ENCODE data around the gene NNAT. TPM values are rescaled to one million over a fixed set of nuclear protein-coding genes. Genes with fewer than 3 reads are reported as not detected.

NNAT gene
- total and polyA plus RNA-seq, 2 donors (not counting 1 experiment from before 2014, with no cell fraction given): 0.74 to 0.83 TPM

DNA sequence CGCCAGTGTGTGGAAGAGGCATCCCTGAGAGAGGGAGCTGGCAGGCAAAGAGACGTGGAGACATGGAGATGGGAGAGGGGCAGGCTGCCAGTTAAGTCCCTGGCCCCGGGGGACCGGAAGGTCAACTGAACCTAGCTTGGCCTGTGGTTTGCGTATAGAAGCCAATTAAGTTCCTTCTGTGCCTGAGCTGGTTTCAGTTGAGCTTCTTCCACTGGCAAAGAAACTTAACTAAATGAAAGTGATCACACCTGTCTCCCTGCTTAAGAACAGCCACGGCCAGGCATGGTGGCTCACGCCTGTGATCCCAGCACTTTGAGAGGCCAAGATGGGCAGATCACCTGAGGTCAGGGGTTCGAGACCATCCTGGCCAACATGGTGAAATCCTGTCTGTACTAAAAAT, 26.7 kb upstream of the NNAT start:
- Histone ChIP-seq H2AFZ (ENCODE audit: low read length) (no peak overlapping the region), H4K20me1 (ENCODE audit: control insufficient read depth, extremely low read depth, insufficient read depth, low read length) (no peaks in the 10 kb centered on the region), H3K36me3 (ENCODE audit: control insufficient read depth, insufficient read depth, low read length) (no peaks in the 10 kb centered on the region), H3K79me2 (ENCODE audit: control insufficient read depth, insufficient read depth, low read length) (no peaks in the 10 kb centered on the region), H3K9me3 (ENCODE audit: control insufficient read depth, insufficient read depth, low read depth, low read length) (no peaks in the 10 kb centered on the region), H3K9ac (ENCODE audit: insufficient read depth, low read length) (no peak overlapping the region), H3K4me1 (ENCODE audit: control insufficient read depth, extremely low read depth, insufficient read depth, low read length) (no peaks in the 10 kb centered on the region), H3K4me2 (ENCODE audit: extremely low read depth, insufficient read depth, low read length) (no peak overlapping the region), H3K27ac (ENCODE audit: insufficient read depth, low read length) (no peak overlapping the region), H3K4me3 (replicated peaks in 1 of 4; ENCODE audit: control extremely low read depth in 1 of 4, insufficient read depth in 1 of 4, low read depth in 3 of 4, low read length in 4 of 4) (no peak overlapping the region), H3K27me3 (ENCODE audit: control insufficient read depth, insufficient read depth, low read length) (no peaks in the 10 kb centered on the region)
- TF ChIP-seq, protein P1, sequence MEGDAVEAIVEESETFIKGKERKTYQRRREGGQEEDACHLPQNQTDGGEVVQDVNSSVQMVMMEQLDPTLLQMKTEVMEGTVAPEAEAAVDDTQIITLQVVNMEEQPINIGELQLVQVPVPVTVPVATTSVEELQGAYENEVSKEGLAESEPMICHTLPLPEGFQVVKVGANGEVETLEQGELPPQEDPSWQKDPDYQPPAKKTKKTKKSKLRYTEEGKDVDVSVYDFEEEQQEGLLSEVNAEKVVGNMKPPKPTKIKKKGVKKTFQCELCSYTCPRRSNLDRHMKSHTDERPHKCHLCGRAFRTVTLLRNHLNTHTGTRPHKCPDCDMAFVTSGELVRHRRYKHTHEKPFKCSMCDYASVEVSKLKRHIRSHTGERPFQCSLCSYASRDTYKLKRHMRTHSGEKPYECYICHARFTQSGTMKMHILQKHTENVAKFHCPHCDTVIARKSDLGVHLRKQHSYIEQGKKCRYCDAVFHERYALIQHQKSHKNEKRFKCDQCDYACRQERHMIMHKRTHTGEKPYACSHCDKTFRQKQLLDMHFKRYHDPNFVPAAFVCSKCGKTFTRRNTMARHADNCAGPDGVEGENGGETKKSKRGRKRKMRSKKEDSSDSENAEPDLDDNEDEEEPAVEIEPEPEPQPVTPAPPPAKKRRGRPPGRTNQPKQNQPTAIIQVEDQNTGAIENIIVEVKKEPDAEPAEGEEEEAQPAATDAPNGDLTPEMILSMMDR (conservative IDR thresholded peaks at IDR 0.05 in 1 of 2, IDR thresholded peaks at IDR 0.05 in 1 of 2; ENCODE audit: low read depth in 1 of 2, low read length in 2 of 2): no peak
- TF ChIP-seq EZH2 (IDR thresholded peaks at IDR 0.05; ENCODE audit: low read length, missing control alignments): no peak
- DNase-seq (ENCODE audit: low read depth in 2 of 2): no peak

DNA sequence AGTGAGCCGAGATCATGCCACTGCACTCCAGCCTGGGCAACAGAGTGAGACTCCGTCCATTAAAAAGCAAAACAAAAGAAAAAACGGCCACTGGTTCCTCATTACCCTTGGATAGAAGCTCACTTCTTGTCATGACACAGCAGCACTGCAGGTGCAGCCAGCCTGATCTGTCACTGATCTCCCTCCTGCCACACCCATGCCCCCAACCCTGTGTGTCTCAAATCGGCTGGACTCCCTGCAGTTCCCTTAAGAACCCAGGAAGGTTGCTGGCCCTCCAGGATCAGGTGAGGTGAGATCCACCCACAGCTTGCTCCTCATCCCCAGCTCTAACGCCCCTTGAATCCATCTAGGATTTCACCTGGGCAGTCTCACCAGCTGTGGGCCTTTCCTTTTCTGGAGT, 26.3 kb upstream of the NNAT start:
- no peak overlapping the region for H2AFZ ChIP-seq (ENCODE audit: low read length)

DNA sequence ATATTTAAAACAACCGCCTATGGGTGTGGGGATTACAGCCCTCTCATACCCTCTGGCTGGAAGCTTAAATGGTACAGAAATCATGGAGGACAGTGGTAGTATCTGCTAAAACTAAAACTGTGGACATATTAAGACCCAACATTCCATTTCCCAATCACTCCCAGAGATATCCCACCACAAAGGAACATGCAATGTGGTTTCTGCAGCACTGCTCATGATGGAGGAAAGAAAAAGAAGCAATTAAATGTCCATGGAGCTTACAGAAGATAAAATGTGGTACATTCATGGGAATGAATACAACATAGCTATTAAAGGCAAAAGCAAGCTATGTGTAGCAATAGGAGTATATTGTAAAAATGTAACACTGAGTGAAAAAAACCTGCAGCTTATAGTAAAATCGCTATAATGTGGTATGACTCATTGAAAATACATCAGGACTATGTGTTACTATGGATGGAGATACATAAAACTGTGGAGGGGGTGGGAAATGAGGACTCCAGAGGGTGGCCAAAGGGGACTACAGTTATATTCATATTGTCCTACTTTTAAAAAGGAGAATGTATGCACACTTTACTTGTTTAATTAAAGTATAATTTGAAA, 22.9 kb upstream of the NNAT start:
- Histone ChIP-seq H3K9ac (ENCODE audit: insufficient read depth, low read length) (no peak overlapping the region), H3K4me1 (ENCODE audit: control insufficient read depth, extremely low read depth, insufficient read depth, low read length) (no peaks in the 10 kb centered on the region), H3K27ac (ENCODE audit: insufficient read depth, low read length) (no peak overlapping the region), H3K27me3 (ENCODE audit: control insufficient read depth, insufficient read depth, low read length) (no peaks in the 10 kb centered on the region), H3K4me2 (ENCODE audit: extremely low read depth, insufficient read depth, low read length) (no peak overlapping the region), H2AFZ (ENCODE audit: low read length) (no peak overlapping the region), H3K9me3 (ENCODE audit: control insufficient read depth, insufficient read depth, low read depth, low read length) (no peaks in the 10 kb centered on the region), H4K20me1 (ENCODE audit: control insufficient read depth, extremely low read depth, insufficient read depth, low read length) (no peaks in the 10 kb centered on the region), H3K36me3 (ENCODE audit: control insufficient read depth, insufficient read depth, low read length) (no peaks in the 10 kb centered on the region), H3K4me3 (replicated peaks in 1 of 4; ENCODE audit: control extremely low read depth in 1 of 4, insufficient read depth in 1 of 4, low read depth in 3 of 4, low read length in 4 of 4) (no peak overlapping the region), H3K79me2 (ENCODE audit: control insufficient read depth, insufficient read depth, low read length) (no peaks in the 10 kb centered on the region)
- DNase-seq (ENCODE audit: low read depth in 2 of 2): no peak
- TF ChIP-seq EZH2 (IDR thresholded peaks at IDR 0.05; ENCODE audit: low read length, missing control alignments): no peak
- TF ChIP-seq, protein P1 (conservative IDR thresholded peaks at IDR 0.05 in 1 of 2, IDR thresholded peaks at IDR 0.05 in 1 of 2; ENCODE audit: low read depth in 1 of 2, low read length in 2 of 2): no peak

More for the DNA sequence above, 26.3 kb upstream of the NNAT start:
- Histone ChIP-seq H3K36me3 (ENCODE audit: control insufficient read depth, insufficient read depth, low read length) (no peaks in the 10 kb centered on the region), H3K9me3 (ENCODE audit: control insufficient read depth, insufficient read depth, low read depth, low read length) (no peaks in the 10 kb centered on the region), H3K9ac (ENCODE audit: insufficient read depth, low read length) (no peak overlapping the region), H4K20me1 (ENCODE audit: control insufficient read depth, extremely low read depth, insufficient read depth, low read length) (no peaks in the 10 kb centered on the region), H3K4me3 (replicated peaks in 1 of 4; ENCODE audit: control extremely low read depth in 1 of 4, insufficient read depth in 1 of 4, low read depth in 3 of 4, low read length in 4 of 4) (no peak overlapping the region), H3K4me1 (ENCODE audit: control insufficient read depth, extremely low read depth, insufficient read depth, low read length) (no peaks in the 10 kb centered on the region), H3K79me2 (ENCODE audit: control insufficient read depth, insufficient read depth, low read length) (no peaks in the 10 kb centered on the region), H3K27ac (ENCODE audit: insufficient read depth, low read length) (no peak overlapping the region), H3K4me2 (ENCODE audit: extremely low read depth, insufficient read depth, low read length) (no peak overlapping the region), H3K27me3 (ENCODE audit: control insufficient read depth, insufficient read depth, low read length) (no peaks in the 10 kb centered on the region)
- TF ChIP-seq, protein P1 (conservative IDR thresholded peaks at IDR 0.05 in 1 of 2, IDR thresholded peaks at IDR 0.05 in 1 of 2; ENCODE audit: low read depth in 1 of 2, low read length in 2 of 2): no peak
- TF ChIP-seq EZH2 (IDR thresholded peaks at IDR 0.05; ENCODE audit: low read length, missing control alignments): no peak
- DNase-seq (ENCODE audit: low read depth in 2 of 2): no peak

Measured in fibroblast of lung (primary cell).